ENCODE results near the gene MYLK. TPM values are rescaled to one million over a fixed set of nuclear protein-coding genes. Genes with fewer than 3 reads are reported as not detected.

MYLK gene
- polyA plus RNA-seq, 3 donors, result 0.35 to 1.3 (median 0.51) TPM

- H3K4me1 ChIP-seq (ENCODE audit: control insufficient read depth in 1 of 2, insufficient read depth in 2 of 2, low read length in 2 of 2), result no peaks in the 10 kb centered on the region
- no peak overlapping the region for H3K27ac ChIP-seq (ENCODE audit: low read depth in 1 of 2, low read length in 2 of 2)
- no peak overlapping the region for H3K9ac ChIP-seq (ENCODE audit: insufficient read depth, low read length, poor library complexity, severe bottlenecking)
- Mint-ChIP-seq H3K9me3 (no peaks in the 10 kb centered on the region), H3K36me3 (no peaks in the 10 kb centered on the region), H3K4me3 (no peak overlapping the region), H3K27ac (no peak overlapping the region), H3K27me3 (ENCODE audit: low read depth in 3 of 3) (peaks cover 0 to 3% (median 2%) of the 10 kb centered on the region in 3 donors), H3K4me1 (peaks cover 4% of the 10 kb centered on the region)
- no peaks in the 10 kb centered on the region for H3K27me3 ChIP-seq (ENCODE audit: control insufficient read depth in 2 of 2, insufficient read depth in 2 of 2, low read length in 2 of 2)
- WGBS (ENCODE audit: insufficient coverage), result no CpG with 5 or more reads among the region's 2 CpGs
- no peak overlapping the region for H3K4me3 ChIP-seq (replicated peaks in 1 of 3; ENCODE audit: low read depth in 2 of 3, low read length in 3 of 3)
- no peak for DNase-seq
- no peak for TF ChIP-seq CTCF (IDR thresholded peaks at IDR 0.05)
- no peaks in the 10 kb centered on the region for H3K9me3 ChIP-seq (replicated peaks in 1 of 2; ENCODE audit: control insufficient read depth in 1 of 2, insufficient read depth in 1 of 2, low read length in 2 of 2)
- intact Hi-C loops (cut with micrococcal nuclease), result no loop called here
- no peak overlapping the region for H2AFZ ChIP-seq (ENCODE audit: insufficient read depth, low read depth, low read length, poor library complexity, severe bottlenecking)
- no peaks in the 10 kb centered on the region for H4K20me1 ChIP-seq (ENCODE audit: insufficient read depth, low read length)
- no peaks in the 10 kb centered on the region for H3K36me3 ChIP-seq (replicated peaks in 1 of 2; ENCODE audit: control insufficient read depth in 1 of 2, insufficient read depth in 2 of 2, low read length in 2 of 2)
- H3K4me2 ChIP-seq (replicated peaks; ENCODE audit: extremely low read depth, low read length, poor library complexity, severe bottlenecking), result no peak overlapping the region
- H3K79me2 ChIP-seq (ENCODE audit: insufficient read depth, low read length), result no peaks in the 10 kb centered on the region
Measured at GRCh38 chr3:123644358-123644757, 239.8 kb downstream of the MYLK start.

- Mint-ChIP-seq H3K36me3 (no peaks in the 10 kb centered on the region), H3K4me3 (no peak overlapping the region), H3K27ac (no peak overlapping the region), H3K27me3 (ENCODE audit: low read depth in 3 of 3) (peaks cover 0 to 3% (median 2%) of the 10 kb centered on the region in 3 donors), H3K9me3 (no peaks in the 10 kb centered on the region), H3K4me1 (peaks cover 4% of the 10 kb centered on the region)
- Histone ChIP-seq H3K4me2 (replicated peaks; ENCODE audit: extremely low read depth, low read length, poor library complexity, severe bottlenecking) (no peak overlapping the region), H4K20me1 (ENCODE audit: insufficient read depth, low read length) (no peaks in the 10 kb centered on the region), H3K79me2 (ENCODE audit: insufficient read depth, low read length) (no peaks in the 10 kb centered on the region), H3K4me1 (ENCODE audit: control insufficient read depth in 1 of 2, insufficient read depth in 2 of 2, low read length in 2 of 2) (no peaks in the 10 kb centered on the region), H3K9me3 (replicated peaks in 1 of 2; ENCODE audit: control insufficient read depth in 1 of 2, insufficient read depth in 1 of 2, low read length in 2 of 2) (no peaks in the 10 kb centered on the region), H2AFZ (ENCODE audit: insufficient read depth, low read depth, low read length, poor library complexity, severe bottlenecking) (no peak overlapping the region), H3K27ac (ENCODE audit: low read depth in 1 of 2, low read length in 2 of 2) (no peak overlapping the region), H3K9ac (ENCODE audit: insufficient read depth, low read length, poor library complexity, severe bottlenecking) (no peak overlapping the region), H3K27me3 (ENCODE audit: control insufficient read depth in 2 of 2, insufficient read depth in 2 of 2, low read length in 2 of 2) (no peaks in the 10 kb centered on the region), H3K4me3 (replicated peaks in 1 of 3; ENCODE audit: low read depth in 2 of 3, low read length in 3 of 3) (no peak overlapping the region), H3K36me3 (replicated peaks in 1 of 2; ENCODE audit: control insufficient read depth in 1 of 2, insufficient read depth in 2 of 2, low read length in 2 of 2) (no peaks in the 10 kb centered on the region)
- TF ChIP-seq CTCF (IDR thresholded peaks at IDR 0.05), result no peak
- 95% methylated on average over 4 of the region's 4 CpGs for WGBS (ENCODE audit: insufficient coverage)
- no peak for DNase-seq
- intact Hi-C loops (cut with micrococcal nuclease), result no loop called here
Measured at GRCh38 chr3:123642957-123643330, 241.2 kb downstream of the MYLK start.

All from CD14-positive monocyte (primary cell).